GM18508 (cell line): ENCODE measurements around the gene ARHGAP32.

ENCODE experiments used
- ATAC-seq: cut with Tn5 transposase; IDR thresholded peaks from one replicate; pipeline ENCODE4 v1.9.1; 2021; ENCODE audit warnings: moderate number of reproducible peaks; ENCODE audit not compliant: insufficient read depth, unreplicated experiment

The ARHGAP32 gene

DNA sequence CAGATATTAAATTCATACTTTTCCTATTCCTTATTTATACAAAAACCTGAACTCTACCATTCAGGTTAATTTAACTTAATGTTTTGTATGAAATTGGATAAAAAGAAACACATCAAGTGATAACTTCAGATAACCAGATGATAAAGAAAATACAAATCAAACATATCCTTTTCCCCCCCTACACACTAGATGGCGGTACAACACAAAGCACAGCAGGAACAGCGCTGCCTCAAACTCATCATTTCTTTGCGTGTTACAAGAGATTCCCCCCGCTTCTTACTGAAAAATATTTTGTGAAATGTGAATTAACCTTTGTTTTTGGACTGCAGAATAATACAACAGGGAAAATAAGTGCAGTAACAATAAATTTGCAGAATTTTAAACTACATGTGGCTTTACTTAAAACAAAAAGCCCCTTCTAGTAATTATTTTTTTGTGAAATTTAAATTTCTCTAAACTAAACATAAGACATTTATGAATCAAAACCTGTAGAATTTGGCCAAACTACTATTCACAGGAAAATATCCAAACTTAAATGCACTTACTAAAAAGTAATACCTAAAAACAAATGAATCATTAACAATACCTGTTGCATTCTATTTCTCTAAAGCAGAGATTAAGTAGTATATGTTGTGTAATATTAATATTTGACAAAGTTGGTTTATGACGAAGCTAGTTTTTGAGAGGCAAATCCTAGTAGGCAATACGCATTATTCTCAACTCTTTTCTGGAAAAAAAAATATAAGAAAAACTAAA, 74.4 kb downstream of the ARHGAP32 start:
- peak; percentile 72 for ATAC-seq

DNA sequence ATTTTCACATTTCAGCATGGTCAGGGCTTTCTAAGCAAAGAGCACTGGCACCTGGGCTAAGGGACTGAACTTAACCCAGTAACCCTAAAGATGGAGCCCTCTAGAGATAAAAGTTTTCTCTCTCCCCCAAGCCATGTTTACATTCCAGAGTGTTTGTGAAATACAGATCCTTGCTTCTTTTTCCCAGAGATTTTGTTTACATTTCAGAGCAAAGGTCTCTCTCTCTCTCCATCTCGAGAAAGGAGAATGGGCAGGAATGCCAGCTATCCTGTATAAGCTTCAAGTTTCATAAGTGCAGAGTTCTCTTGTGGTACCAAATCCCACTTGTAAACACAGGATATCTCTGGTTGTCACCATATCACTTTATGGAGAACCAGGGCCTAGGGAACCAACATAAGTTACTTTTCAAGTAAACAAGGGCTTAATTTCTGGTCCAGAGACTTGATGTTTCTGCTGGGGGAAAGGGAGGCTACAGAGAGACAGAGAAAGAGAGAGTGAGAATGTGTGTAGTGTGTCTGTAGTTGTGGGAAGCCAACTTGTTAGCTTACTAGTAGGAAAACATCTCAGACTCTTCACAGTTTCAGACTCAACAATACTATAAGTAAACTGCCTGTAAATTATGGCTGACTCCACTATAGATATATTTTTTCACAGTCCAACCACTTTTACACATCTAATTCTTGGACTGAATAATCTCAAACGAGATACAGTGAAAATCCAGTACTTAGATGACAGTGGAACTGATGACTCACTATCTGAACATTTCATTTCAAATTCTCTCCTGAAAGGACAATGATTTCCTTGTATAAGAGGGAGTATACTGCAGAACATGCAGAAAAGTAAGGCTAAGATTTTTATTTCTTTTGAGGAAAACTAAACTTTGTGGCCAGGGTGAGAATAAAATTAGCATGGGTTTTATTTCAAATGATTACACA, 76.2 kb downstream of the ARHGAP32 start:
- ATAC-seq, result no peak

- ATAC-seq, result no peak
These were observed 82.4 kb downstream of the ARHGAP32 start for GRCh38 chr11:129109701-129110100.

DNA sequence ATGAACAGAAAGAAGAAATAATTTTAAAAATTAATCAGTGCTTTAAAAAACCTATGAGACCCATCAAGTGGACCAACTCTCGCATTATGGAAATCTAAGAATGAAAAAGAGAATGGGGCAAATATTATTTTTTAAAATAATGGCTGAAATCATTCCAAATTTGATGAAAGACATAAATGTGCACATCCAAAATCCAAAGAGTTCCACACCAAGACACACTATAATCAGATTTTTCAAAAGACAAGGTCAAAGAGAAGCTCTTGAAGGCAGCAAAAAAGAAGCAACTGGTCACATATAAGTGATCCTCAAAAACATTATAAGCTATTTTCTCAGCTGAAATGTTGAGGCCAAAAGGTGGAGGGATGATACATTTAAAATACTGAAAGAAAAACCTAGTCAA, 85.3 kb downstream of the ARHGAP32 start:
- ATAC-seq, result no peak

DNA sequence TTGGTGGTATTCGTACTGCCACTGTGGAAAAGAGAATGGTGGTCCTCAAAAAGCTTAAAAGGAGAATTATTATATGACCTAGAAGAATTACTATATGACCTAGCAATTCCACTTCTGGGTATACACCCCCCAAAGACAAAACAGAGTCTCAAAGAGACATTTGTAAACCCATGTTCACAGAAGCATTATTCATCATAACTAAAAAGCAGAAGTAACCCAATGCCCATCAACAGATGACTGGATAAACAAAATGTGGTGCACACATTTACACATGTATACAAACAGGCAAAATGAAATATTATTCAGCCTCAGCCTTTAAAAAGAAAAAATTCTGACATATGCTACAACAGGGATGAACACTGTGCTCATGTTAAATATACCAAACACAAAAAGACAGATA, 89.4 kb downstream of the ARHGAP32 start:
- no peak for ATAC-seq

- no peak for ATAC-seq
These were observed 89.9 kb downstream of the ARHGAP32 start for GRCh38 chr11:129102225-129102624.

- no peak for ATAC-seq
These were observed 98.8 kb downstream of the ARHGAP32 start for GRCh38 chr11:129093283-129093682.

DNA sequence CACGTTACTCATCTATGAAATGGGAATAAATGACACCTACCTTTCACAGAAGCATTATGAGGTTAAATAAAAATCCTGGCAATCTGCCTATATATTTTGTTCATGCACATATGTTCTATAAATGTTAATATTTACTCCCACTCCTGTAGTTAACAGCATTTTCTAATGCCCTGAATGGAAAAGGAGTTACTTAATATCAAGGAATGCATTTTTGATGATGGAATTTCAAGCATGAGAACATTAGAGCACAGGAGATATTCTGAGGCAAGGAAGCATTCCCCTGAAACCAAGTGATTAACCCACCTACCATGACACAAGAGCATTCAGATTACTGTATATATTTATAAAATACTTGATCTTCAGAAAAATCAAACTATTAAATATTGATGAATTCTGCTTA, 102.1 kb downstream of the ARHGAP32 start:
- ATAC-seq, result no peak

GRCh38 chr11:129089279-129089678, 102.8 kb downstream of the ARHGAP32 start:
- no peak for ATAC-seq

- ATAC-seq, result no peak
These were observed 105.1 kb downstream of the ARHGAP32 start for GRCh38 chr11:129086976-129087375.

- ATAC-seq, result no peak
These were observed 114.9 kb downstream of the ARHGAP32 start for GRCh38 chr11:129077191-129077590.

- ATAC-seq, result no peak
These were observed 116.4 kb downstream of the ARHGAP32 start for GRCh38 chr11:129075757-129076156.

DNA sequence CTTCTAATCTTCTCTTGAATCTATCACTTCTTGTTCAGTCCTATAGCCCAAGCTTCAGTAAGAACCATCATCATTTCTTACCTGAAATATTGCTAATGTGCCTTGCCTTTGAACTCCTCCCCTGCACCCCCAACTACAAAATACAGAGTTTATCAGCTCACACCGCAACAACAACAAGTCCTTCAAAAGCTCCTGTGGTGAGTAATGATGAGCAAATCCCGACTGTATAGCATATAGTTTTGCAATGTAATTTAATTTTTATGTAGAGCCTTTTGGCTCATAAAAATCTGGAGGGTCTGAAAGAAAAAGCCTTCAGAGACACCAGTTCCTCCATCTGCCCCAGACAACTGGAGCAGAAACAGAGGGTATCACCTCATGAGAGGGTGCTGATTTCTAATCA, 124.7 kb downstream of the ARHGAP32 start:
- ATAC-seq, result no peak

- no peak for ATAC-seq
These were observed 125.9 kb downstream of the ARHGAP32 start for GRCh38 chr11:129066229-129066628.

DNA sequence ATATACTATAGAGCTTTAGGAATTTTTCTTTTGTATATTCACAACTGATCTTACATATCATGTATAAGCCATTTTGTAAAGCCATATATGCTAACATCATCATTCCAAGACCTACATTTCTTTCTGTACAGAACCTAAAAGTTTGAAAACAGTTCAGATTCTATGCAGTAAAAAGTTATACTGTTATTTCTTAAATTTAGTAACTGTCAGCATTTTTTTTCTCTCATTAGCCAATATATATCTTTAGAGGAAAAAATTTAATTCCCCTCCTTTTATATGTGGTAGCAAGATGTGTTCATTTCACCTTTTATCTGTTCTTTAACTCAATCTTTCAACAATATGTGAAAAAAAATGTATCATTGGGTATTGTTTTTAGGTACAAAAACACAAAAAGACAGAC, 129.0 kb downstream of the ARHGAP32 start:
- no peak for ATAC-seq

DNA sequence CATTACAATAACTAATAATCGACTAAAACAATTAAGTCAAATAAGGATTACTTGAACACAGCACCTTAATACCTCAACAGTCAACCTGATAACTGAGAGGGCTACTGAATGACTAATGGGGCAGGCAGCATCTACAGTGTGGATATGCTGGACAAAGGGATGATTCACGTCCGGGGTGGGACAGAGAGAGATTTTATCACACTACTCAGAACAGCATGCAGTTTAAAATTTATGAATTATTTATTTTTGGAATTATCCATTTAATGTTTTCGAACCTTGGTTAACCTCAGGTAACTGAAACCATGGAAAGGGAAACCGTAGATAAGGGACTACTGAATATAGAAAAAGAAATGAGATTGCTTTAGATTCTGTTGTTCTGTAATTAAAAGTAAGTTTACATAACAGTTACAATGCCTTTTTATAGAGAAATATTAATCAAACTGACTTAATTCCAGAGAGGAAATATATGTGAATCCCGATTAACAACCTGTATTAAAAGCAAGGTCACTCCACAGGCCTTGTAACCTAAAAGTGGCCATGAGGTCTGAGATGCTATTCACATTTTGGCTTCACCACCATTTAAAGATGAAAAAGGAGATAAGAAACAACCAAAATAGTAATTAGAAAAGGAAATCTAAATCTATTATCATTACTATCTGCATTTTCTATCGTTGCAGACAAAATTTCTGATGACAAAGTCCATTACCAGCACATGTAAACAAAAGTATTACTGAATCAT, 130.5 kb downstream of the ARHGAP32 start:
- ATAC-seq, result no peak

DNA sequence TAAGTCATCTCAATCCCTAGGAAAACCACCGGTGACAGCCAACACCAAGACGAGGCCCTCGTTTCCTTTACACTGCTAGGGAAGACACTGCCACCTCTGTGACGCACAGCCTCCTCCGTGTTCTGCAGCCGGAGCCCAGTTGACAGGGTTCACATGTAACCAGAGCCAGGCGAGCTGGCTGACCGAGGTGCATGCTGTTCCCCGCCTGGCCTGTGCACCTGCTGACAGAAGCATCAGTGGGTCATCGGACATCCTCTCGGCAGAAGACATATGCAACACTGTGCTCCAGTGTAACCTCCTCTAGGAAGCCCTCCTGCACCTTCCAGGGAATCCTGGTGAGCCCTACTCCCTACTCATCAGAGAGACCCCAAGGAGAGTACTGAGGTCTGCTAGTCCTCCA, 135.2 kb downstream of the ARHGAP32 start:
- no peak for ATAC-seq

DNA sequence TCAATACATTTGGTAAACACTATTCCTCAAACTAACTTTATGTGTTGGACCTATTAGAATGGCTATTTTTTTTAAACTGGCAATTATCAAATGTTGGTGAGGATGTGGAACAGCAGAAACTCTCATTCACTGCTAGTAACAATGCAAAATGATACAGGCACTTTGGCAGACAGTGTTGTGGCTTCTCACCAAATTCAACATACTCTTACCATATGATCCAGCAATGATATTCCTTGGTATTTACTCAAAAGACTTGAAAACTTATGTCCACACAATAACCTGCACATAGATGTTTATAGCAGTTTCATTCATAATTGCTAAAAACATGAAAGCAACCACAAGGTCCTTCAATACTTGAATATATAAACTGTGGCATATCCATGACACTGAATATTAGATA, 136.9 kb downstream of the ARHGAP32 start:
- ATAC-seq, result no peak

DNA sequence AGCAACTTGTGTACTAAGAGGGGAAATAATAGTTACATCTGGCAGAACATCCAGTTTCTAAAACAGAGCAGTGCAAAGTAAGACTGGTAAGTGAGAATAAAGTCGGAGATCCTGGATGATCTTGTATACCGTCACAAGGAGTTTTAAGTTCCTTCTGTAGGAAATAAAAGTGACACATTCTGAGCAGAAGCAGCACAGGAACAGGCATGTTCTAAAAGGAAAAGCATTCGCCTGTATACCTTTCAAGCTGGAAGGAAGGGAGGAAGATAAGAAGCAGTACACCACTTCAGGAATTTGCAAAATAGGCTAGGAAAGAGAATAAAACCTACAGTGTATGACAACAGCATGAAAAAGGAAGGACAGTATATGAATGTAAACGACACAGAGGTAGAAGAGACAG, 143.2 kb downstream of the ARHGAP32 start:
- ATAC-seq, result no peak

GRCh38 chr11:129045150-129045549, 147.0 kb downstream of the ARHGAP32 start:
- ATAC-seq, result no peak

- ATAC-seq, result no peak
These were observed 149.6 kb downstream of the ARHGAP32 start for GRCh38 chr11:129042503-129042902.
